ENCODE results near the gene CDH24. TPM values are rescaled to one million over a fixed set of nuclear protein-coding genes. Genes with fewer than 3 reads are reported as not detected.

CDH24 gene
- total and polyA plus RNA-seq, 12 donors = 0.57 to 9.1 (median 1.6) TPM

DNA sequence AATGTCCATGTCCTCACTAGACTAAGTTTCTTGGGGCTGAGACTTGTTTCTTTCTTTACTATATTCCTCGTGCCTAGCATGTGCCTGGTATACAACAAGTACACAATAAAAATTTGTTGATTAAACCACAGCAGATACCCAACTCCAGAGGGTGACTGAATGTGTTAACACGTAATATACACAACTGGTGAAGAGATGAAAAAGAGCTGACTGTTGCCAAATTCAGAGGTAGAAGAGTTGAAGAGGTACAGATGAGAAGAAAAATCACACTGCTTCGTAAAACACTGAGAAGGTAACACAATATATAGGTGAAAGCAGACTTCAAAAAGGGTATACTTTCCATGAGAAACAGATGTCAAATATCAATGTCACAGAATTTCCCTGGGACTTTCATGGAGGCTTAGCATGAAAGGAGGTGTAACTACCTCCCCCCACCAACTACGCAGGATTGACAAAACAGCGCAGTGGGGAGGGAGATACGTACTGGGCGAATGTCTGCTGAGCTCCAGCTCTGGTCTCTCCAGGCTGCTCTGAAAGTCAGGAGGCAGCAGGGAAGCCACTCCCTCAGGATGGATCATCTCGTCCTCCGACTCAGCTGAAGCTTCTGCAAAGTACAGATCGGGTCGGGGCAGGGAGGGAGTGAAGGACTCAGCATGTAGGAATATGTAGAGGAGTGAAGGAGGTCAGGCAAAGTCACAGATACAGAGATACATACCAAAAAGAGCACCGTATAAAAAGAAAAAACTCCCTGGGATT lies 32.4 kb upstream of the CDH24 start:
- Histone ChIP-seq H3K4me3 (no peak overlapping the region), H3K4me1 (peaks cover 5 to 61% (median 30%) of the 10 kb centered on the region in 9 donors), H3K9me3 (no peaks in the 10 kb centered on the region), H3K36me3 (peaks cover 0 to 87% (median 53%) of the 10 kb centered on the region in 9 donors), H3K27me3 (no peaks in the 10 kb centered on the region), H3K27ac (peak overlapping the region in 1 of 10 donors; percentile 12)
- WGBS, 2 donors = 89 to 90% methylated on average over 12 of the region's 12 CpGs
- no peak for ATAC-seq
- TF ChIP-seq, protein P1, sequence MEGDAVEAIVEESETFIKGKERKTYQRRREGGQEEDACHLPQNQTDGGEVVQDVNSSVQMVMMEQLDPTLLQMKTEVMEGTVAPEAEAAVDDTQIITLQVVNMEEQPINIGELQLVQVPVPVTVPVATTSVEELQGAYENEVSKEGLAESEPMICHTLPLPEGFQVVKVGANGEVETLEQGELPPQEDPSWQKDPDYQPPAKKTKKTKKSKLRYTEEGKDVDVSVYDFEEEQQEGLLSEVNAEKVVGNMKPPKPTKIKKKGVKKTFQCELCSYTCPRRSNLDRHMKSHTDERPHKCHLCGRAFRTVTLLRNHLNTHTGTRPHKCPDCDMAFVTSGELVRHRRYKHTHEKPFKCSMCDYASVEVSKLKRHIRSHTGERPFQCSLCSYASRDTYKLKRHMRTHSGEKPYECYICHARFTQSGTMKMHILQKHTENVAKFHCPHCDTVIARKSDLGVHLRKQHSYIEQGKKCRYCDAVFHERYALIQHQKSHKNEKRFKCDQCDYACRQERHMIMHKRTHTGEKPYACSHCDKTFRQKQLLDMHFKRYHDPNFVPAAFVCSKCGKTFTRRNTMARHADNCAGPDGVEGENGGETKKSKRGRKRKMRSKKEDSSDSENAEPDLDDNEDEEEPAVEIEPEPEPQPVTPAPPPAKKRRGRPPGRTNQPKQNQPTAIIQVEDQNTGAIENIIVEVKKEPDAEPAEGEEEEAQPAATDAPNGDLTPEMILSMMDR (IDR thresholded peaks at IDR 0.05) = no peak
- no peak for DNase-seq
- intact Hi-C loops (cut with DNase I) = no loop called here

DNA sequence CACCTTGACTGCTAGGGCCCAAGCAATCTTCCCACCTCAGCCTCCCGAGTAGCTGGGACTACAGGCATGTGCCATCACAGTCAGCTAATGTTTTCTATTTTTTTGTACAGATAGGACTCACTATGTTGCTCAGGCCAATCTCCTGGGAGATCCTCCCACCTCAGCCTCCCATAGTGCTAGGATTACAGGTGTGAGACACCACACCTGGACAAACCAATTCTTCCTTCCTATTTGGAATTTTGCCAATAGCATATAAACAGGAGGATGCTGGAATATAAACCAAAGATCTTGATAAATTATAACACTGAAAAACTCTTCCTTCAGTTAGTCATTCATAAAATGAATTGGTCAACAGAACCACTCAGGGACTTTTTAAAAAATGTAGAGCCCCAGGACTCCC lies 29.2 kb upstream of the CDH24 start:
- H3K27me3 ChIP-seq = no peaks in the 10 kb centered on the region
- 93% methylated on average over 1 of the region's 1 CpG for WGBS, 2 donors
- intact Hi-C loops (cut with DNase I) = no loop called here
- H3K4me3 ChIP-seq = no peak overlapping the region
- peaks cover 0 to 100% (median 66%) of the 10 kb centered on the region in 9 donors for H3K36me3 ChIP-seq
- DNase-seq = no peak
- no peaks in the 10 kb centered on the region for H3K9me3 ChIP-seq
- TF ChIP-seq, protein P1 (IDR thresholded peaks at IDR 0.05) = no peak
- no peak overlapping the region for H3K27ac ChIP-seq
- ATAC-seq = no peak
- H3K4me1 ChIP-seq = peaks cover 0 to 34% (median 11%) of the 10 kb centered on the region in 9 donors

DNA sequence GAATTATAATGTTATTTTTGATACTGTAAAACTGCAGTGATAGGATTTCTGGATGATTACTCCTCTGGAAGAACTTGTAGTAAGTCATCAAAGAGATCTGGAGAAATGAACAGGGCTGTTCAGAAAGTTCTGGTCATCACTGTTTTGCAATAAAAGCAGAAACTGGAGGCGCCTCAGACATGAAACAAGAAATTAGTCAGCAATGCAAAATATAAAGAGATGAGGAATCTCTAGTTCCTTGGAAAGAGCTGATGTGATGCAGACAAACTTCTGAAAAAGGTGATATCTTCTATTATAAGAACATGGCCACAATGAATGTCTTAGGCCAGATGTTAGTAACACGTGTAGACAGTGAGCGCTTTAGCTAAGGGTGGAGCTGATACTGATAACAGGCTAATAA lies 28.1 kb upstream of the CDH24 start:
- Histone ChIP-seq H3K9me3 (no peaks in the 10 kb centered on the region), H3K27me3 (no peaks in the 10 kb centered on the region), H3K36me3 (peaks cover 0 to 100% (median 74%) of the 10 kb centered on the region in 9 donors), H3K27ac (no peak overlapping the region), H3K4me1 (peaks cover 0 to 34% (median 11%) of the 10 kb centered on the region in 9 donors), H3K4me3 (no peak overlapping the region)
- intact Hi-C loops (cut with DNase I) = no loop called here
- 79% methylated on average over 3 of the region's 3 CpGs for WGBS, 2 donors
- TF ChIP-seq, protein P1 (IDR thresholded peaks at IDR 0.05) = no peak
- ATAC-seq (no peak), DNase-seq (no peak)

DNA sequence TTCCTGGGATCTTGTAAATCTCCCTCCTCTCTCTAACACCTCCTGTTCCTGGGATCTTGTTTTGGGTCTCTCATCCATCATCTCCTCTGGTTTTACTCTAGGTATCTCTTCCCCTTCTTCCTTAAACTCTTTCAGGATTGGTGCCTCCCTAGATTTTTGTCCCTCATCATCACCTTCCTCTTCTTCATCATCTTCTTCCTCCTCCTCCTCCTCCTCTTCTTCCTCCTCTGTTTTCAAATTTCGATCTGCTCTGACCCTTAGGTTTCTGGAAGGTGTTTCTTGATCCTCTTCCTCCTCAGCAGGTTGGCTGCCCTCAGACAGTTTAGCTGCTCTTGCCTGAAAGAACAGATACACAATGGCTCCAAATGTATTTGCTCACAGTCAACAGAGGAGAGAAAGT lies 23.2 kb upstream of the CDH24 start:
- Histone ChIP-seq H3K27me3 (no peaks in the 10 kb centered on the region), H3K27ac (peak overlapping the region in 1 of 10 donors; percentile 82), H3K4me1 (peaks cover 0 to 48% (median 14%) of the 10 kb centered on the region in 9 donors), H3K4me3 (no peak overlapping the region), H3K36me3 (peaks cover 0 to 100% (median 88%) of the 10 kb centered on the region in 9 donors), H3K9me3 (no peaks in the 10 kb centered on the region)
- WGBS, 2 donors = 83 to 100% methylated on average over 1 of the region's 1 CpG
- TF ChIP-seq, protein P1 (IDR thresholded peaks at IDR 0.05) = no peak
- intact Hi-C loops (cut with DNase I) = no loop called here
- ATAC-seq (no peak), DNase-seq (no peak)

All from heart right ventricle (tissue), 16 donors.